Neutrophil (primary cell): ENCODE measurements around the gene TCF4.

Experiments used
- H3K27ac ChIP-seq: fragments of 200-600 bp; sonication (generic); 2 replicates; pipeline ENCODE4 v1.5.1; 2016; ENCODE audit warnings: mild to moderate bottlenecking, moderate library complexity
- H3K27me3 ChIP-seq: fragments of 200-600 bp; sonication (generic); 2 replicates; pipeline ENCODE4 v1.6.0; 2016; ENCODE audit warnings: mild to moderate bottlenecking
- H3K36me3 ChIP-seq: fragments of 200-600 bp; sonication (generic); 2 replicates; pipeline ENCODE4 v1.5.1; 2017
- H3K4me1 ChIP-seq, 2 experiments: fragments of 200-600 bp in 1 of 2; sonication (generic) in 1 of 2; 1 replicate in 1 of 2; 2 replicates in 1 of 2; pipeline versions ENCODE4 v1.5.1 to v1.6.1; 2013 to 2016; ENCODE audit warnings: low read depth in 1 of 2, low read length in 1 of 2, mild to moderate bottlenecking in 1 of 2, moderate library complexity in 1 of 2; ENCODE audit not compliant: control insufficient read depth in 1 of 2, insufficient read depth in 1 of 2
- H3K4me3 ChIP-seq, 2 experiments: fragments of 200-600 bp in 1 of 2; sonication (generic) in 1 of 2; 1 replicate in 1 of 2; 2 replicates in 1 of 2; pipeline ENCODE4 v1.5.1; 2013 to 2016; ENCODE audit warnings: low read depth in 1 of 2, low read length in 1 of 2, mild to moderate bottlenecking in 1 of 2, moderate library complexity in 1 of 2
- H3K9me3 ChIP-seq: fragments of 200-600 bp; sonication (generic); 2 replicates; pipeline ENCODE4 v1.5.1; 2016
- TF ChIP-seq, protein P1 (sequence below): fragments of 200-600 bp; sonication (generic); IDR thresholded peaks from 2 replicates; pipeline ENCODE4 v1.5.1; 2016; ENCODE audit warnings: antibody characterized with exemption

The TCF4 gene

GRCh38 chr18:55221622-55222021, 366.4 kb downstream of the TCF4 start:
- H3K27ac ChIP-seq, result no peak overlapping the region
- no peaks in the 10 kb centered on the region for H3K36me3 ChIP-seq
- no peak overlapping the region for H3K4me3 ChIP-seq
- no peaks in the 10 kb centered on the region for H3K4me1 ChIP-seq
- H3K27me3 ChIP-seq, result no peaks in the 10 kb centered on the region
- no peaks in the 10 kb centered on the region for H3K9me3 ChIP-seq
- TF ChIP-seq, protein P1, sequence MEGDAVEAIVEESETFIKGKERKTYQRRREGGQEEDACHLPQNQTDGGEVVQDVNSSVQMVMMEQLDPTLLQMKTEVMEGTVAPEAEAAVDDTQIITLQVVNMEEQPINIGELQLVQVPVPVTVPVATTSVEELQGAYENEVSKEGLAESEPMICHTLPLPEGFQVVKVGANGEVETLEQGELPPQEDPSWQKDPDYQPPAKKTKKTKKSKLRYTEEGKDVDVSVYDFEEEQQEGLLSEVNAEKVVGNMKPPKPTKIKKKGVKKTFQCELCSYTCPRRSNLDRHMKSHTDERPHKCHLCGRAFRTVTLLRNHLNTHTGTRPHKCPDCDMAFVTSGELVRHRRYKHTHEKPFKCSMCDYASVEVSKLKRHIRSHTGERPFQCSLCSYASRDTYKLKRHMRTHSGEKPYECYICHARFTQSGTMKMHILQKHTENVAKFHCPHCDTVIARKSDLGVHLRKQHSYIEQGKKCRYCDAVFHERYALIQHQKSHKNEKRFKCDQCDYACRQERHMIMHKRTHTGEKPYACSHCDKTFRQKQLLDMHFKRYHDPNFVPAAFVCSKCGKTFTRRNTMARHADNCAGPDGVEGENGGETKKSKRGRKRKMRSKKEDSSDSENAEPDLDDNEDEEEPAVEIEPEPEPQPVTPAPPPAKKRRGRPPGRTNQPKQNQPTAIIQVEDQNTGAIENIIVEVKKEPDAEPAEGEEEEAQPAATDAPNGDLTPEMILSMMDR, result no peak

- Histone ChIP-seq H3K4me3 (no peak overlapping the region), H3K27ac (no peak overlapping the region), H3K36me3 (no peaks in the 10 kb centered on the region), H3K4me1 (no peaks in the 10 kb centered on the region), H3K9me3 (no peaks in the 10 kb centered on the region), H3K27me3 (no peaks in the 10 kb centered on the region)
- TF ChIP-seq, protein P1, result no peak
Measured at GRCh38 chr18:55220523-55220922, 367.5 kb downstream of the TCF4 start.

DNA sequence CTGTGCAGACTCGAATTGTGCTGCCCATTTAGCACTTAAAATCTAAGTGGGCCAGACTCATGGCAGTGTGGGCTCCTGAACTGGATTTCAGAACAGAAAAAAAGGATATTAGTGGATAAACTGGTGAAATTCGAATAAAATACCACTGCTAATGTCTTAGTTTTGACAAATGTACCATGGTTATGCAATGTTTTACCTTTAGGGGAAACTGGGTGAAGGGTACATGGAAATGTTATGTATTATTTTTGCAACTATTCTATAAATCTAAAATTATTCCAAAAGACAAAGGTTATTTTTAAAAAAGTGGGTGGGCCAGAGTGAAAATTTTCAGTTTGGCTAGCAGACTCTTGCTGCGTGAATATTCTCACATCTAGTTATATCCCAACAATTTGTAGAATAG, 368.2 kb downstream of the TCF4 start:
- no peaks in the 10 kb centered on the region for H3K27me3 ChIP-seq
- TF ChIP-seq, protein P1, result no peak
- H3K36me3 ChIP-seq, result no peaks in the 10 kb centered on the region
- no peak overlapping the region for H3K27ac ChIP-seq
- no peaks in the 10 kb centered on the region for H3K4me1 ChIP-seq
- H3K4me3 ChIP-seq, result no peak overlapping the region
- H3K9me3 ChIP-seq, result no peaks in the 10 kb centered on the region

GRCh38 chr18:55219059-55219458, 368.9 kb downstream of the TCF4 start:
- H3K4me3 ChIP-seq, result no peak overlapping the region
- TF ChIP-seq, protein P1, result no peak
- no peaks in the 10 kb centered on the region for H3K9me3 ChIP-seq
- no peak overlapping the region for H3K27ac ChIP-seq
- H3K36me3 ChIP-seq, result no peaks in the 10 kb centered on the region
- no peaks in the 10 kb centered on the region for H3K27me3 ChIP-seq
- H3K4me1 ChIP-seq, result no peaks in the 10 kb centered on the region

GRCh38 chr18:55214969-55215368, 373.0 kb downstream of the TCF4 start:
- TF ChIP-seq, protein P1, result no peak
- Histone ChIP-seq H3K4me1 (no peaks in the 10 kb centered on the region), H3K9me3 (no peaks in the 10 kb centered on the region), H3K36me3 (no peaks in the 10 kb centered on the region), H3K27me3 (no peaks in the 10 kb centered on the region), H3K4me3 (no peak overlapping the region), H3K27ac (no peak overlapping the region)

DNA sequence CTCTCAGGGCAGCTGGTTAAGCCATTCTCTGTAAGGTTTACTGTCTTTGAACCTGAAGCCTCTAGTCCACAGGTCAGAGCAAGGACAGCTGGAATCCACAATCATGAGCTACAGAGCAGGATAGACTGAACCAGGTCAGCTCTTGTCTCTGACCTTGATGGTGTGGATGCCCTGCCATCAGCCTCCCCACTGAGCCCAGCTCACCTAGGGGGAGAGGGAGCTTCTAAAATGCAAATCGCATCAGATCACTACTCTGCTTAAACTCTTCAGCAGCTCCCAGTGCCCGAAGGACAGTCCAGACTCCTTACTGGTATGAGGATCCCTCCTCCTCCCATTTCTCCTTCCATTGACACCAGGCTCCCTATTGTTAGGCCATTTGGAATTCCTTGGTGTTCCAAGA, 373.5 kb downstream of the TCF4 start:
- TF ChIP-seq, protein P1, result no peak
- Histone ChIP-seq H3K27ac (no peak overlapping the region), H3K4me3 (no peak overlapping the region), H3K27me3 (no peaks in the 10 kb centered on the region), H3K4me1 (no peaks in the 10 kb centered on the region), H3K36me3 (no peaks in the 10 kb centered on the region), H3K9me3 (no peaks in the 10 kb centered on the region)
